Smooth muscle cell (in vitro differentiated cells): ENCODE data around the gene AMOTL1. TPM values are rescaled to one million over a fixed set of nuclear protein-coding genes. Genes with fewer than 3 reads are reported as not detected.

ENCODE experiments used
- DNase-seq: peaks from one replicate; lab custom pipeline; 2025; ENCODE audit not compliant: unreplicated experiment; lab: John Stamatoyannopoulos, UW
- H2AFZ ChIP-seq: fragments of 200-600 bp; sonication (generic); 2 replicates; pipeline ENCODE4 v1.6.0; 2016; ENCODE audit warnings: antibody characterized with exemption, low read depth, mild to moderate bottlenecking
- H3F3A ChIP-seq: fragments of 200-600 bp; sonication (generic); 2 replicates; pipeline ENCODE4 v1.6.0; 2017; ENCODE audit warnings: antibody characterized with exemption, low read depth
- H3K27ac ChIP-seq: fragments of 200-600 bp; sonication (generic); 2 replicates; pipeline ENCODE4 v1.5.1; 2016; ENCODE audit warnings: low read depth, mild to moderate bottlenecking
- H3K27me3 ChIP-seq: fragments of 200-600 bp; sonication (generic); 2 replicates; pipeline ENCODE4 v1.6.1; 2016; ENCODE audit warnings: low read depth, mild to moderate bottlenecking
- H3K36me3 ChIP-seq: fragments of 200-600 bp; sonication (generic); 2 replicates; pipeline ENCODE4 v1.5.1; 2016; ENCODE audit warnings: low read depth
- H3K4me1 ChIP-seq: fragments of 200-600 bp; sonication (generic); 2 replicates; pipeline ENCODE4 v1.5.1; 2016; ENCODE audit warnings: low read depth
- H3K4me2 ChIP-seq: fragments of 200-600 bp; sonication (generic); 2 replicates; pipeline ENCODE4 v1.6.0; 2016; ENCODE audit warnings: mild to moderate bottlenecking
- H3K4me3 ChIP-seq: fragments of 200-600 bp; sonication (generic); 2 replicates; pipeline ENCODE4 v1.5.1; 2016; ENCODE audit warnings: mild to moderate bottlenecking
- H3K79me2 ChIP-seq: fragments of 200-600 bp; sonication (generic); 2 replicates; pipeline ENCODE4 v1.6.0; 2016; ENCODE audit warnings: low read depth, mild to moderate bottlenecking
- H3K9ac ChIP-seq: fragments of 200-600 bp; sonication (generic); 2 replicates; pipeline ENCODE4 v1.6.0; 2016; ENCODE audit warnings: low read depth
- H3K9me3 ChIP-seq: fragments of 200-600 bp; sonication (generic); replicated peaks from 2 replicates; pipeline ENCODE4 v1.5.1; 2016; ENCODE audit warnings: low read depth
- H4K20me1 ChIP-seq: fragments of 200-600 bp; sonication (generic); 2 replicates; pipeline ENCODE4 v1.6.0; 2016; ENCODE audit warnings: low read depth
- CTCF ChIP-seq: fragments of 200-600 bp; sonication (generic); IDR thresholded peaks from 2 replicates; pipeline ENCODE4 v1.5.1; 2017; ENCODE audit warnings: borderline replicate concordance, mild to moderate bottlenecking, antibody characterized with exemption; ENCODE audit not compliant: insufficient read depth, poor library complexity, severe bottlenecking
- polyA plus RNA-seq: library from polyadenylated mRNA; unstranded; fragments of >200 nt; fragmentation: Nextera tagmentation; extraction: Ambion mirVana; gene quantifications from 2 replicates; pipeline ENCODE4 v1.2.1, GENCODE V29; 2016
- total RNA-seq: library from RNA; depleted of rRNA; stranded (reverse); fragments of >200 nt; gene quantifications from 2 replicates; pipeline ENCODE4 v1.2.3, GENCODE V29; 2014

Gene AMOTL1
- total and polyA plus RNA-seq, 2 experiments from 2014 or later, result 23.4 to 61.0 TPM

- H3K4me2 ChIP-seq, result peak overlapping the region; percentile 56
Measured at GRCh38 chr11:94926271-94926625, 158.1 kb downstream of the AMOTL1 start.

More at GRCh38 chr11:94926271-94926625, 158.1 kb downstream of the AMOTL1 start:
- no peaks in the 10 kb centered on the region for H3K79me2 ChIP-seq
- peaks cover 11% of the 10 kb centered on the region for H3K4me1 ChIP-seq
- no peaks in the 10 kb centered on the region for H3K27me3 ChIP-seq
- no peak for DNase-seq
- TF ChIP-seq CTCF, result no peak
- no peak overlapping the region for H2AFZ ChIP-seq
- peaks cover 7% of the 10 kb centered on the region for H3F3A ChIP-seq
- H4K20me1 ChIP-seq, result no peaks in the 10 kb centered on the region
- H3K9ac ChIP-seq, result no peak overlapping the region
- no peaks in the 10 kb centered on the region for H3K36me3 ChIP-seq
- peak overlapping the region; percentile 77 for H3K27ac ChIP-seq
- no peaks in the 10 kb centered on the region for H3K9me3 ChIP-seq
- H3K4me3 ChIP-seq, result no peak overlapping the region

Other genes with a start within 250 kb of the AMOTL1 start
- gene FUT4, start 224.4 kb upstream of the AMOTL1 start, total RNA-seq, result 5.7 and 7.2 TPM in 2 replicates
- gene FUT4, start 224.4 kb upstream of the AMOTL1 start, polyA plus RNA-seq, result 4.4 and 5.1 TPM in 2 replicates
- 2.9 and 3.1 TPM in 2 replicates for gene PIWIL4, start 201.0 kb upstream of the AMOTL1 start, total RNA-seq
- gene PIWIL4, start 201.0 kb upstream of the AMOTL1 start, polyA plus RNA-seq, result 0.88 and 2.9 TPM in 2 replicates
- 64.1 and 80.7 TPM in 2 replicates for gene CWC15, start 205.2 kb downstream of the AMOTL1 start, total RNA-seq
- 70.0 and 70.2 TPM in 2 replicates for gene CWC15, start 205.2 kb downstream of the AMOTL1 start, polyA plus RNA-seq
- 0.63 and 0.94 TPM in 2 replicates for gene KDM4D, start 205.4 kb downstream of the AMOTL1 start, total RNA-seq
- 0.54 and 1.4 TPM in 2 replicates for gene KDM4D, start 205.4 kb downstream of the AMOTL1 start, polyA plus RNA-seq